KMS-11 (cell line): ENCODE results near the gene NXN.

Source experiments
- H2AFZ ChIP-seq: fragments of 200-600 bp; sonication (generic); 2 replicates; pipeline ENCODE4 v1.6.1; 2016; ENCODE audit warnings: antibody characterized with exemption, mixed run types, low read depth
- H3K27ac ChIP-seq: fragments of 200-600 bp; sonication (generic); 2 replicates; pipeline ENCODE4 v1.6.1; 2016; ENCODE audit warnings: mild to moderate bottlenecking, mixed run types
- H3K27me3 ChIP-seq: fragments of 200-600 bp; sonication (generic); 2 replicates; pipeline ENCODE4 v1.6.1; 2017; ENCODE audit warnings: mild to moderate bottlenecking, low read depth, mixed run types, moderate library complexity; ENCODE audit not compliant: insufficient read depth
- H3K36me3 ChIP-seq: fragments of 200-600 bp; sonication (generic); 2 replicates; pipeline ENCODE4 v1.6.1; 2017; ENCODE audit warnings: mild to moderate bottlenecking, mixed run types; ENCODE audit not compliant: insufficient read depth
- H3K4me1 ChIP-seq: fragments of 200-600 bp; sonication (generic); 2 replicates; pipeline ENCODE4 v1.6.1; 2016; ENCODE audit warnings: mild to moderate bottlenecking, low read depth, mixed run types; ENCODE audit not compliant: poor library complexity, severe bottlenecking
- H3K4me2 ChIP-seq: fragments of 200-600 bp; sonication (generic); 2 replicates; pipeline ENCODE4 v1.7.0; 2016; ENCODE audit warnings: mild to moderate bottlenecking, mixed run types
- H3K4me3 ChIP-seq: fragments of 200-600 bp; sonication (generic); IDR thresholded peaks from 2 replicates; pipeline ENCODE4 v1.6.1; 2017; ENCODE audit warnings: low read depth, low read length, mixed read lengths; ENCODE audit not compliant: insufficient read depth
- H3K79me2 ChIP-seq: fragments of 200-600 bp; sonication (generic); 2 replicates; pipeline ENCODE4 v1.6.1; 2016; ENCODE audit warnings: low read depth, mixed run types; ENCODE audit not compliant: insufficient read depth
- H3K9ac ChIP-seq: fragments of 200-600 bp; sonication (generic); 2 replicates; pipeline ENCODE4 v1.6.1; 2016; ENCODE audit warnings: mild to moderate bottlenecking, mixed run types
- H4K20me1 ChIP-seq: fragments of 200-600 bp; sonication (generic); 2 replicates; pipeline ENCODE4 v1.6.1; 2016; ENCODE audit warnings: mild to moderate bottlenecking, mixed run types; ENCODE audit not compliant: insufficient read depth
- TF ChIP-seq, protein P1 (sequence below): fragments of 200-600 bp; sonication (generic); conservative IDR thresholded peaks from 2 replicates; pipeline ENCODE4 v1.6.1; 2017; ENCODE audit warnings: low read depth, mild to moderate bottlenecking, antibody characterized with exemption, low read length, moderate library complexity, mixed read lengths

NXN gene

DNA sequence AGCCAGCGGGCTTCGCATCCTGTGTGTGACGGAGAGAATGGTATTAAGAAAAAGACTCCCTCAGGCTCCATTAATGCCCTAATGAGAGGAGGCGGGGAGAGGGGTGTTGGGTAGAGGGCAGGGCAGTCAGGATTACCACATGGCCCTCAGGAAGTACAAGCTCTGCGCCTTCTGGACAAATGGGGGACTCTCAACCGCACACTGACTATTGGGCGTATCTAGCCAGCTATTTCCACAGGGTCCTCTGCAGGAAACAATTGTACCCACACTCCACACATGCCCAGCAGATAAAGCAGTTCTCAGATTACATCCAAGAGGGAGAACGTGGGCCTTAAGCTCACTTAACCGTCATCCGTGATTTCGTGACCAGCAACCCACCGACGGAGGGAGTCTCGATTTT is 14.7 kb downstream of the NXN start:
- Histone ChIP-seq H4K20me1 (no peaks in the 10 kb centered on the region), H3K9ac (no peak overlapping the region)

DNA sequence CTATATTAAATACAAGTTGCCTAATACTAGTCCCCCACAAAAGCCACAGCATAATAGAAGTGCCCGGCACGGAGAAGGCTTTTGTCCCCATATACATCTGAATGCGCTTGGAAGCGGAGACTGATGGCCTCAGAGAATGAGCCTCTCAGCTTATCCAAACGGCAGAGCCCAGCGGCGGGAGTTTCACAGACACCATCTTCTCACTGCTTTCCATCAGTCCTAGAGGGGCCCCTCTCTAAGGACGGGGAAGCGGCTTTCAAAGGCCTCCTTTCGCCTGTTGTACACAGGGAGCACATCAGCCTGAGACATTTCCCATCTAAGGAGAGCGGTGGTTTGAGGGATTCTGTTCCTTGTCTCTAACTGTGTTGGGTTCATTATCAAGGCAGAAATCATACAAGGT is 16.9 kb downstream of the NXN start:
- H2AFZ ChIP-seq, result no peak overlapping the region
- H3K9ac ChIP-seq, result no peak overlapping the region
- H3K27me3 ChIP-seq, result peaks cover 16% of the 10 kb centered on the region; the same call in 1 of the 2 replicates
- H3K79me2 ChIP-seq, result no peaks in the 10 kb centered on the region
- no peak overlapping the region for H3K4me3 ChIP-seq
- H3K27ac ChIP-seq, result no peak overlapping the region
- H3K4me2 ChIP-seq, result no peak overlapping the region
- TF ChIP-seq, protein P1, sequence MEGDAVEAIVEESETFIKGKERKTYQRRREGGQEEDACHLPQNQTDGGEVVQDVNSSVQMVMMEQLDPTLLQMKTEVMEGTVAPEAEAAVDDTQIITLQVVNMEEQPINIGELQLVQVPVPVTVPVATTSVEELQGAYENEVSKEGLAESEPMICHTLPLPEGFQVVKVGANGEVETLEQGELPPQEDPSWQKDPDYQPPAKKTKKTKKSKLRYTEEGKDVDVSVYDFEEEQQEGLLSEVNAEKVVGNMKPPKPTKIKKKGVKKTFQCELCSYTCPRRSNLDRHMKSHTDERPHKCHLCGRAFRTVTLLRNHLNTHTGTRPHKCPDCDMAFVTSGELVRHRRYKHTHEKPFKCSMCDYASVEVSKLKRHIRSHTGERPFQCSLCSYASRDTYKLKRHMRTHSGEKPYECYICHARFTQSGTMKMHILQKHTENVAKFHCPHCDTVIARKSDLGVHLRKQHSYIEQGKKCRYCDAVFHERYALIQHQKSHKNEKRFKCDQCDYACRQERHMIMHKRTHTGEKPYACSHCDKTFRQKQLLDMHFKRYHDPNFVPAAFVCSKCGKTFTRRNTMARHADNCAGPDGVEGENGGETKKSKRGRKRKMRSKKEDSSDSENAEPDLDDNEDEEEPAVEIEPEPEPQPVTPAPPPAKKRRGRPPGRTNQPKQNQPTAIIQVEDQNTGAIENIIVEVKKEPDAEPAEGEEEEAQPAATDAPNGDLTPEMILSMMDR, result no peak
- no peaks in the 10 kb centered on the region for H3K36me3 ChIP-seq
- no peaks in the 10 kb centered on the region for H3K4me1 ChIP-seq
- H4K20me1 ChIP-seq, result no peaks in the 10 kb centered on the region

More for the DNA sequence above, 14.7 kb downstream of the NXN start:
- H3K79me2 ChIP-seq, result no peaks in the 10 kb centered on the region
- H3K4me2 ChIP-seq, result no peak overlapping the region
- no peaks in the 10 kb centered on the region for H3K4me1 ChIP-seq
- no peak overlapping the region for H2AFZ ChIP-seq
- H3K27ac ChIP-seq, result no peak overlapping the region
- peaks cover 21% of the 10 kb centered on the region; the same call in 1 of the 2 replicates for H3K27me3 ChIP-seq
- TF ChIP-seq, protein P1, result no peak
- H3K36me3 ChIP-seq, result no peaks in the 10 kb centered on the region
- H3K4me3 ChIP-seq, result no peak overlapping the region

DNA sequence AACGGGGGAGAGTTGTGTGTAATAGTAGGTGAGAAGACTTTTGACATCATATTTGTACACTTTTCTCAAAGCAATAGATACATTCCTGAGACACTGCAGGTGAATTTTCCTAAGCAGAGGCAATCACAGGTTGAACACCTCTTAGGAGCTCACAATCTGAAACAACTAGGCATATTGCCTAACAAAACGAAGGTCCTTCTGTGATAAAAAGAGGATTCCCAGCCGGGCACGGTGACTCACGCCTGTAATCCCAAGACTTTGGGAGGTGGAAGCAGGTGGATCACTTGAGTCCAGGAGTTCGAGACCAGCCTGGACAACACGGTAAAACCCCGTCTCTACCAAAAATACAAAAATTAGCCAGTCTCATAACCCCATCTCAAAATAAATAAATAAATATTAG is 17.4 kb downstream of the NXN start:
- Histone ChIP-seq H3K4me3 (no peak overlapping the region), H3K27ac (no peak overlapping the region), H3K79me2 (no peaks in the 10 kb centered on the region), H3K4me2 (no peak overlapping the region), H3K36me3 (no peaks in the 10 kb centered on the region), H2AFZ (no peak overlapping the region), H3K4me1 (no peaks in the 10 kb centered on the region), H4K20me1 (no peaks in the 10 kb centered on the region), H3K9ac (no peak overlapping the region), H3K27me3 (peaks cover 16% of the 10 kb centered on the region; the same call in 1 of the 2 replicates)
- TF ChIP-seq, protein P1, result no peak

DNA sequence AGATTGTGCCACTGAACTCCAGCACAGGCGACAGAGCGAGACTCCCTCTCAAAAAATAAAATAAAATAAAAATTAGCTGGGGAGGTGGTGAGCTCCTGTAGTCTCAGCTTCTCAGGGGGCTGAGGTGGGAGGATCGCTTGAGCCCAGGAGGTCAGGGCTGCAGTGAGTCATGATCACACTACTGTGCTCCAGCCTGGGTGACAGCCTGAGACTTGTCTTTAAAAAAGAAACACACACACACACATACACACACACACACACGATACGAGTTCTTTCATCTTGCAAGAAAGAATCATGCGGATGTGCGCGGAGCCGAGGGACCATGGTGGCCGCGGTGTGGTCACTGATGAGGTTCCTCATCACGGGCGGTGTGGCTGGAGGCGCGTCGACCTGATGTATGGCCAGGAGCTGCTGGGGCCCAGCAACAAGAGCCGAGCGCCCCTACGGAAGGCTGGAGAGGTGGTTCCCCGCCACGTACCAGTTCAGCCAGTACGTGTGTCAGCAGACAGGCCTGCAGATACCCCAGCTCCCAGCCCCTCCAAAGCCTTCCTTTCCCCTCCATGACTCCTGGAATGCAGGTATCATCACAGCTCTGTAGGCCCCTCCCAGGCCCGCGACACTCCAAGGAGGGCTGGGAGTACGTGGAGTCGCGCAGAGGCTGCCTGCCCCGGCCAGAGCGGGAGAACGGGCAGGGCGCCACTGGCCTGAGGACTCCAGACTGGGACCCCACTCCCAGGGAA is 20.7 kb downstream of the NXN start:
- no peaks in the 10 kb centered on the region for H3K36me3 ChIP-seq
- H3K4me2 ChIP-seq, result no peak overlapping the region
- H3K4me1 ChIP-seq, result no peaks in the 10 kb centered on the region
- H2AFZ ChIP-seq, result no peak overlapping the region
- H3K79me2 ChIP-seq, result no peaks in the 10 kb centered on the region
- peaks cover 7% of the 10 kb centered on the region; the same call in 1 of the 2 replicates for H3K27me3 ChIP-seq
- no peak overlapping the region for H3K27ac ChIP-seq
- no peaks in the 10 kb centered on the region for H4K20me1 ChIP-seq
- no peak overlapping the region for H3K4me3 ChIP-seq
- no peak overlapping the region for H3K9ac ChIP-seq
- TF ChIP-seq, protein P1, result no peak
